Activated CD4-positive, alpha-beta T cell treated with anti-CD3 and anti-CD28 coated beads, Interleukin-2, amount 50 U/mL, for 4 hours (primary cell): ENCODE results near the gene SMAD4.
"Not testable (repeated sequence)": the region's sequence is repeated elsewhere in the genome, so short reads cannot be mapped to it uniquely, and the experiment has no call there.

Source experiments
- DNase-seq, 2 experiments: peaks; one replicate each; pipeline ENCODE4 v3.0.0-alpha.2; 2020

The SMAD4 gene

DNA sequence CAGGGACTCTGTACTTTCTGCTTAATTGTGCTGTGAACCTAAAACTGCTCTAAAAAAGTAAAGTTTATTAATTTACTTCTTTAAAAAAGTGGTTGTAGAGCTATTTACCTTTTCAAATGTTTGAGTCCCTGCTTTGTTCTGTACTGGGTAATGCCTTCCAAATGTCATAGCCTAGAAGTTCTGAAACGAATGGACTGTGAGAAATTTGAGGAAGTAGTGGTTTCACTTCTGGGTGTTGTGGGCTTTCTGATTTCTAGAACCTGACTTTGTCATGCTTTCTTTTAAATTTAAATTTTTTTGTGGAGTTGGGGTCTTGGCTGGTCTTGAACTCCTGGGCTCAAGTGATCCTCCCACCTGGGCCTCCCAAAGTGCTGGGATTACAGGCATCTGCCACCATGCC, 44.6 kb downstream of the SMAD4 start:
- no peak for DNase-seq

DNA sequence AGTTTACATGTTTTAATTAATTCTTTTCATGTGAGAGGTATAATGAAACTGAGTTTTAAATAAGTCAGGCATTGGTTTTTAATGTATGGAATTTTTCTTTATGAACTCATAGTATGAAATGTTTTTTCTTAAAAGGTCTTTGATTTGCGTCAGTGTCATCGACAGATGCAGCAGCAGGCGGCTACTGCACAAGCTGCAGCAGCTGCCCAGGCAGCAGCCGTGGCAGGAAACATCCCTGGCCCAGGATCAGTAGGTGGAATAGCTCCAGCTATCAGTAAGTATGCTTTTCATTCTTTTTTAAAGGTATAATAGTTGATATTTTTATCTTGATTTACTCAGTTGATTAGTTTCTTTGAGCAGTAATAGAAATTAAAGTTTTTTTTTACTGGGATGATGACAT, 46.5 kb downstream of the SMAD4 start:
- no peak for DNase-seq

DNA sequence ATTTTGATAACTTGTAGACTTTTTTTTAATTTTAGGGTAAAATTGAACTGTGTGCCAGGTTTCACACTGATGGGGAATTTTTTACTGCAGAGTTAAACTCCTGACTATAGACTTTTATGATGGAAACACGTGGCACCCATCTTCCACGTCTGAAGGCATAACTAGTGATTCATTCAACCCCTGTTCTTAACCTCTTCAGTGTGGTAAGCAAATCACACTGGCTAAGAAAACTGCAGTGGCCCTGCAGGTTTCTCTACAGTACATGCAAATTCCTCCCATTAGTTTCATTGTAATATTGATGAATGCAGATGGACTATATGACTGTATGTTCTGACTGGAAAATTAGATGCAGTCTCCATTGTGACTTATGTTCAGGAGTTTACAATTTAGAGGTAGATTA, 47.2 kb downstream of the SMAD4 start:
- DNase-seq: no peak

DNA sequence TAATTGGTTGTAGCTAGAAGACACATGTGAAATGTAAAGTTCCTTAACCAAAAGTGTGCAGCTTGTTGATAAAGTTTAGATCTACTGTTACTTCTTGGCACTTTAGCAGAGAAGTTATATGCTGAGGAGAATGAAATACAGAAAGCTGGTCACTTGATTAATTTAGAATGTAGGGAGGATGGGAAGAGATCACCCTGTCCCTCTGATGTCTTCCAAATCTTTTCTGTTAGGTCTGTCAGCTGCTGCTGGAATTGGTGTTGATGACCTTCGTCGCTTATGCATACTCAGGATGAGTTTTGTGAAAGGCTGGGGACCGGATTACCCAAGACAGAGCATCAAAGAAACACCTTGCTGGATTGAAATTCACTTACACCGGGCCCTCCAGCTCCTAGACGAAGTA, 48.0 kb downstream of the SMAD4 start:
- DNase-seq: no peak

DNA sequence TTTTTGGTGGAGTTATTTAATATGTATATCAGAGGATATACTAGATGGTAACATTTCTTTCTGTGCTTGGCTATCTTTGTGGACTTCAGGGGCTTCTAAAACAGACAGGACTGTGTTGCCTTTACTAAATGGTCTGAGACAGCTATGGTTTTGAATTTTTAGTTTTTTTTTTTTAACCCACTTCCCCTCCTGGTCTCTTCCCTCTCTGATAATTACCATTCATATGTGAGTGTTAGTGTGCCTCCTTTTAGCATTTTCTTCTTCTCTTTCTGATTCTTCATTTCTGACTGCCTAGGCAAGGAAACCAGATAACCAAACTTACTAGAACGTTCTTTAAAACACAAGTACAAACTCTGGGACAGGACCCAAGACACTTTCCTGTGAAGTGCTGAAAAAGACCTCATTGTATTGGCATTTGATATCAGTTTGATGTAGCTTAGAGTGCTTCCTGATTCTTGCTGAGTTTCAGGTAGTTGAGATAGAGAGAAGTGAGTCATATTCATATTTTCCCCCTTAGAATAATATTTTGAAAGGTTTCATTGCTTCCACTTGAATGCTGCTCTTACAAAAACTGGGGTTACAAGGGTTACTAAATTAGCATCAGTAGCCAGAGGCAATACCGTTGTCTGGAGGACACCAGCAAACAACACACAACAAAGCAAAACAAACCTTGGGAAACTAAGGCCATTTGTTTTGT, 52.7 kb downstream of the SMAD4 start:
- no peak for DNase-seq

DNA sequence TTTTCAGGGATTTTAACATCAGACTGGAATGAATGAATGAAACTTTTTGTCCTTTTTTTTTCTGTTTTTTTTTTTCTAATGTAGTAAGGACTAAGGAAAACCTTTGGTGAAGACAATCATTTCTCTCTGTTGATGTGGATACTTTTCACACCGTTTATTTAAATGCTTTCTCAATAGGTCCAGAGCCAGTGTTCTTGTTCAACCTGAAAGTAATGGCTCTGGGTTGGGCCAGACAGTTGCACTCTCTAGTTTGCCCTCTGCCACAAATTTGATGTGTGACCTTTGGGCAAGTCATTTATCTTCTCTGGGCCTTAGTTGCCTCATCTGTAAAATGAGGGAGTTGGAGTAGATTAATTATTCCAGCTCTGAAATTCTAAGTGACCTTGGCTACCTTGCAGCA, 53.4 kb downstream of the SMAD4 start:
- DNase-seq: no peak

DNA sequence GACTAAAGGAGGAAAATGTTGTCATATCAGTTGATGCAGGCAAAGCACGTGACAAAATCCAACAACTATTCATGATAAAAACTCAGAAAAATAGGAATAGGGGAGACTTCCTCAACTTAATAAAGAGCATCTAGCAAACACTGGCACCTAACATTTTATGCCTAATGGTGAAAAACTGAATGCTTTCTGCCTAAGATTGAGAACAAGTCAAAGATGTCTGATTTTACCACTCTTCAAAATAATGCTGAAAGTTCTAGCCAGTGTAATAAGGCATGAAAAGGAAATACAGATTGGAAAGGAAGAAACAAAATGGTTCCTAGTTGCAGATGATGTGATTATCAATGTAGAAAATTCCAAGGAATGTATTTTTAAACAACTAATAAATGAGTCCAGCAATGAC, 58.4 kb downstream of the SMAD4 start:
- DNase-seq: no peak

DNA sequence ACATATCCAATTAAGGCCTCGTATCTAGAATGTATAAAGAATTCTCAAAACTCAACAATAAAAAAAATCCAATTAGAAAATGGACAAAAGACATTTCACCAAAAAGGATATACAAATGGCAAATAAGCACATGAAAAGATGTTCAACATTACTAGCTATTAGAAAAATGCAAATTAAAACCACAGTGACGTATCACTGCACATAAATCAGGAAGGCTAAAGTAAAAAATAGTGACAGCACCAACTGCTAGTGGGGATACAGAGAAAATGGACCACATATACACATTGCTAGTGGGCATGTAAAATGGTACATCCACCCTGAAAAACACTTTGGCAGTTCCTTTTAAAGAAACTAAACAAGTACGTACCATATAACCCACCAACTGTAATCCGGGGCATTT, 59.7 kb downstream of the SMAD4 start:
- no peak for DNase-seq

DNA sequence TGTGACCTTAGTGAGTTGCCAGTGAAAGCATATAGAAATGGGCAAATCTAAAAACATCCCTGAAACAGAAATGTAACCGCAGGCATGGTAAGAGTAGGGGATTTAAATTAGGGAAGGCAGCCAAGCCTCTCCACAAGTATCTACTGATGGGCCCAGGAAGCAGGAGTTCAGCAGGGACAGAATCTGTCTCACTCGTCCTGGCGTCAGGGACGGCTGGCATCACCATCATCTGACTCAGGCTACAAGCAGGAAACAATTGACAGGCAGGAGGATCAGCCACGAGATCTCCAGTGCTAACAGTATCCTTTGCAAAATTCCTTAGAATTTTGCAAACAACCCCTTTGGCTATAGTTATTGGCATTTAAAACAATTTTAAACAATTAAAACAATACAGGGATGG, 61.3 kb downstream of the SMAD4 start:
- no peak for DNase-seq

DNA sequence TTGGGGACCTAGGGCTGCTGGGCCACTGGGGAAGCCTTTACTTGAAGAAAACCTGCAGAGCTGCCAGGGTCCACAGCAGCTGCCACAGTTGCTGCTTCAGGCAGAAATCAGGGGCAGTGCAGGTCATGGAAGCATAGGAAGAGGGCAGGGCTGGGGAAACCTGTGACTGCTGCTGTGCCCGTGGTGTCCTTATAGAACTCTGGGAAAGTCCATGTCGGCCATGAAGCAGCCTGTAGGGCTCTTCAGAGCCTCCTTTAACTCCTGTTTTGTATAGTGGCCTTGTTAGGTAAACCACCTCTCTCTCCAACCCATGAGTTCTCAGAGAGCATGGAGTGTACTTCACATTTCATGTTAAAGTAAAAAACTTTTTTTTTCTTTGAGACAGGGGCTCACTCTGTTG, 62.1 kb downstream of the SMAD4 start:
- DNase-seq: no peak

DNA sequence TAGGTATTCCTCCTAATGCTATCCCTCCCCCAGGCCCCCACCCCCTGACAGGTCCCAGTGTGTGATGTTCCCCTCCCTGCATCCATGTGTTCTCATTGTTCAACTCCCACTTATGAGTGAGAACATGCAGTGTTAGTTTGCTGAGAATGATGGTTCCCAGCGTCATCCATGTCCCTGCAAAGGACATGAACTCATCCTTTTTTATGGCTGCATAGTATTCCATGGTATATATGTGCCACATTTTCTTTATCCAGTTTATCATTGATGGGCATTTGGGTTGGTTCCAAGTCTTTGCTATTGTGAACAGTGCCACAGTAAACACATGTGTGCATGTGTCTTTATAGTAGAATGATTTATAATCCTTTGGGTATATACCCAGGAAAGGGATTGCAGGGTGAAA, 63.0 kb downstream of the SMAD4 start:
- not testable (repeated sequence) for DNase-seq

DNA sequence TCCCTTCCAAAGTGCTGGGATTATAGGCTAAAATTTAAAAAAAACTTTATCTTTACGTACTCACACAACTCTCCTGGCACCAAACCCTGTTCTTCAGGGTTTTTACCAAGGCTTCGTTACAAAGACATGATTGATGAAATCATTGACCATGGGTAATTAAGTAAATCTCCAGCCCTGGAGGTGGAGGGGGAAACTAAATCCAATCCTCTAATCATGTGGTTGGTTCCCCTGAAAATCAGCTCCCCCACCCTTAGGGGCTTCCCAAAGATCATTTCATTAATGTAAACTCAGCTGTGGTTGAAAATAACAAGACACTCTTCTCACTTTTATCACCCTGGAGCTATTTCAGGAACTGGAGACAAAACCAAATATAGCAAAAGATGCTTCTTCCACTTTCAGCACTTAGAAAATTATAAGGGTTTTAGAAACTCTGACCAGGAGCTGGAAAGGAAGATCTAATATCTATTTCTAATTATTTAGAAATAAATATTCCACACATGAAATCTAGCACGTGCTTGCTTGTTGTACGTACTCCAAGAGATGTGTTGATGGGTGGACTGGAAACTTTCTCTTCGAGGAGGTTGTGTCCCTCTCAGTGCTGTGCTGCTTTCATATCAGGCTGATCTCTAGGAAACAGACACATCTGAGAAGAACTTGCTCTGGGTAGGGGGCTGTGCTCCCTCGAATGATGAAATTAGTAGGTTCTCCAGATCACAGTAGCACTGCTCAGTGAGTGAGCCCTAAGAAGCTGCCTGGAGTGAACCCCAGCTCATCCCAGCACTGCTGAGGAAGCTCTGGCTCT, 67.2 kb downstream of the SMAD4 start:
- no peak for DNase-seq

DNA sequence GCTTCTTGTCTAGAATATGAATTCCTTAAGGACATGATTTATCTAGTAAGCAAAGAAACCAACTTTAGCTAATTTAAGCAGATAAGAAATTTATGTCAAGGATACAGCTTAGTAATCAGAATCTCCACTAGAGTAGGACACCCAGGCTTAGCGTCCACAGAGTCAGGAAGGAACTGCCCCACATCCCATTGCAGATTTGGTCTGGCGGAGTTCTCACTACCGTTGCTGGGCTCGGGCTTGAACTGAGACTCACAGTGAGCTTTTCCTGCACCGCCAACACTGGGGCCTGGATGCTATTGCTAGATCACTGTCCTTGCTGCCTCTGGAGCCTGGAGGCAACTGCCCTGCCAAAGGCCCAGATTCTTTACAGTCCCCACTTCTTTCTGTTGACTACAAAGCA, 68.1 kb downstream of the SMAD4 start:
- DNase-seq: no peak

DNA sequence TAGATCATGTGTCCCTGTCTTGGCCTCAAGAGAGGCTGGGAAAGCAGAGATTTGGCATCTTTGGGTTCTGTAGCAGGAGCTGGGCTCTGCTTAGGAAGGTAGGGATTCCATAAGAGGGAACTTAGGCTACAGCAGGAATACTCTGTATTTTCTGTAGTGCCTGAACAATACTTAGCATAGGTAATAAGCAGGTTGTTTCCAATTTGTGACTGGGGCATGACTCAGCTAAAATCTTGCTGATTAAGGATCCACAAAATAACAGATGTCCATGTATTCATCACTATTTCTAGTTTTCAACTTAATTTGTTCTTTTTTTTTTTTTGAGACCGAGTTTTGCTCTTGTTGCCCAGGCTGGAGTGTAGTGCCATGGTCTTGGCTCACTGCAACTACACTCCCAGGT, 68.5 kb downstream of the SMAD4 start:
- DNase-seq: no peak

DNA sequence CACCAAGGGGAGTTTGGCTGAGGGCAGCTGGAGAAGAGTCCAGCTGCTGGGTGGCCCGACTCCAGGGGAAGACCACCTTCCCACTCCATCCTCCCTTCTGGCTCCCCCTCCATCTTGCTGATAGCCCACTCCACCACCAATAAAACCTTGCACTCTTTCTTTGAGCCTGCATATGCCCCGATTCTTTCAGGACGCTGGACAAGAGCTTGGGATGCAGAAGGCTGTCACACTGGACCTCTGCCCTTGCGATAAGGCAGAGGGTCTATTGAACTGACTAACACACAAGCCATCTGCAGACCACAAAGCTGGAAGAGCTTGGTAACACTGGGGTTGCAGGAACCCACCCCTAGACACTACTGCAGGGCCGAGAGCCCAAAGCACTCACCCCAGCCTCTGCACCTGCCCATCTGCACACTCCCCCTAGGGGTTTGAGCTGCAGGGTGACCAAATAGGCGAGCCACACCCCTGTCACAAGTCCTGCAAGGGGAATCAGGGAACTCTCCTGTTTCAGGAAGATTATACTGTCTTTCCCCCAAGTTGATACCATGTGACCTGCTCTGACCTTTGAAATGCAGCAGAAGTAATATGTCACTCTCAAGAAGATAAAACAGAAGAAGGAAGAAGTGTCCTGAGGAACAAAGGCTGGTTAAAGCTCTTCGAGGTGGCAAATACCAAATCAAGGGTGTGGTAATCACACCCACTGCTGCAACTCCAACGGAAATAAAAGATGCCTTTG, 70.5 kb downstream of the SMAD4 start:
- DNase-seq: no peak

DNA sequence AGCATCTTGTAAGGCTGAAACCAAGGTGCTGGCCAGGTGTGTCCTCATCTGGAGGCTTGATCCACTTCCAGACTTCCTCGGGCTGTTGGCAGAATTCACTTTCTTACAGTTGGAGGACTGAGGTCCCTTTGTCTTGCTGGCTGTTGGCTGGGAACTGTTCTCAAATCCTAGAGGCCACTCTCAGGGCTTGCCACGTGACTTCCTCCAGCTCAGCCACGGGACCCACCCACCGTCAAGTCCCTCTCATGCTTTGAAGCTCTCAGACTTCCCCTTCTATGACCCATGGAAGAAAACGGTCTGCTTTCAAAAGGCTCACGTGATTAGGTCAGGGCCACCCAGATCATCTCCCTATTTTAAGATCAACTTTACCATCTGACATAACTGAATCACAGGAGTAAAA, 77.1 kb downstream of the SMAD4 start:
- no peak for DNase-seq

DNA sequence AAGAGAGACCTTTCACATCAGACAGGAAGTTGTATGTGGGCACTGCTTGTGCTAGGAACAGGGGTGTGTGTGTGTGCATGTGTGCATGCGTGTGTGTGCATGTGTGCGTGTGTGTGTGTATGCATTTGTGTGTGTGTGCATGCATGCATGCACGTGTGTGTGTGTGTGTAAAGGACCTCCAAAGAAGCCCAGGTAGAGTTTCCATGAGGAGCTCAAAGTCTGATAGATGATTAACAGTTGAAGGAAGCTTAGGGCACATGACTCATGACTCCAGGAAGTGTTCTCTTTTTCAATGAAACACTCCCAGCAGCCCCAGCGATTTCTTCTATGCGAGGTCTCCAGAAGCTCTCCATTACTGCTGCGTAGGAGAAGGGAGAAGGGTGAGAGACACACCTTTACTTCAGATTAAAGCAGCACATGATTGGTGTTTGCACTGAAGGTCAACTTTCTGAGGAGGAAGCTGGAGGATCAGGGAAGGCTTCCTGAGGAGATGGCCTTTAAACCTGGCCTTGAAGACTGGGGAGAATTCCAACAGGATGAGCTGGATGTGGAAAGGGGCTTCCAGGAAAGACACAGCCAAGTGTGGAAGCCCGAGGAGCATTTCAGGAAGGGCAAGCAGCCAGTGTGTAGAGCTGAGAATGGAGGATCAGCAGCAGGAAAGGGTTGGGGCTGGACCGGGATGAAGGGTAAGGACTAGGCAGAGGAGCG, 77.7 kb downstream of the SMAD4 start:
- DNase-seq: no peak

DNA sequence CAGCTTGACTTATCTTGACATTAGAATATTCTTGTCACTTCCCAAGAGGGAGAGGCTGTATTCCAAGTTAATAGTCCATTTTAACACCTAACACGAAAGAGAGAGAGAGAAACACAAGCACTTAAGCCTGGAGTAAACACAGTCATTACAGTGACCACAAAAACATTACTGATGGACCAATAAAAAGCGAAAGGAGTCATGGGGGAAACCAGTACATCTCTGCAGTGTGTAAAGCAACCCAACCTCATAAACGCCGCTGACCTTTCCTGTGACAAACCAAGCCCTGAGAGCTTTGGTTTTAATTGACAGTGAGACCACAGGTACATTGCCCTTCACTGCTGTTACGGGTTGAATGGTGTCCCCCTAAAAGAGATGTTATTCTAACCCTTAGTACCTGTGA, 78.3 kb downstream of the SMAD4 start:
- DNase-seq: no peak

DNA sequence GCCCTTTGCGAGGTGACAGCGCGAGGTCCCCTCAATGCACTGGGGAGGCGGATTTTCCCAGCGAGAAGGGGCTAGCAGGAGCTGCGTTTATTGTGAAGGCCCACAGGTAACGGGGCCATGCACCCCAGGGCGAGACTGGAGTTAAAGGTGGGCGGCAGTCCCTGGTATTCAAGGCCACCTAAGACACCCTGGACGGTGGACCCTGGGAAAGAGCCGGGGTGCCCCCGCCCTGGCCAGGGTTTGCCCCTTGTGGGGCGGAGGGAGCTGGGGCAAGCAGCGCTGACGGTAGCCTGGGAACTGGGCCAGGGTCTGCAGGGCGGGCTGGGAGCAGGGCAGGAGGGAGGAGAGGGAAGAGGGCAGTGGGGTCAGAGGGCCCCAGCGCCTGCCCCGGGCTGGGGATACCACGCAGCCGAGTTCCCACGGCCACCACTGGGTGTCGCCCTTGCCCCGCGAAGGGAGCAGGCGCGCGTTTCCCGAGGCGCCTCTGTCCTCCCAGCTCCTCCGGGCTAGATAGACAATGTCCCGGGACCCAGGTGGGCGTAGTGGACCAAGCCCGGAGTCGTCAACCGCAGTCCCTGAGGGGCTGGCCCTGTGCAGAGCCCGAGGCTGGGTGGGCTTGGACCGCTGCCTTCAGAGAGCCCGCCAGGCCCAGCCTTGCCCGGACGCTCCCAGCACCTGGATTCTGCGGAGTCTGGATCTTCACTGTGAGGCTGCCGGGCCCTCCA, 80.2 kb downstream of the SMAD4 start:
- DNase-seq: peak; percentile 59 to 64

DNA sequence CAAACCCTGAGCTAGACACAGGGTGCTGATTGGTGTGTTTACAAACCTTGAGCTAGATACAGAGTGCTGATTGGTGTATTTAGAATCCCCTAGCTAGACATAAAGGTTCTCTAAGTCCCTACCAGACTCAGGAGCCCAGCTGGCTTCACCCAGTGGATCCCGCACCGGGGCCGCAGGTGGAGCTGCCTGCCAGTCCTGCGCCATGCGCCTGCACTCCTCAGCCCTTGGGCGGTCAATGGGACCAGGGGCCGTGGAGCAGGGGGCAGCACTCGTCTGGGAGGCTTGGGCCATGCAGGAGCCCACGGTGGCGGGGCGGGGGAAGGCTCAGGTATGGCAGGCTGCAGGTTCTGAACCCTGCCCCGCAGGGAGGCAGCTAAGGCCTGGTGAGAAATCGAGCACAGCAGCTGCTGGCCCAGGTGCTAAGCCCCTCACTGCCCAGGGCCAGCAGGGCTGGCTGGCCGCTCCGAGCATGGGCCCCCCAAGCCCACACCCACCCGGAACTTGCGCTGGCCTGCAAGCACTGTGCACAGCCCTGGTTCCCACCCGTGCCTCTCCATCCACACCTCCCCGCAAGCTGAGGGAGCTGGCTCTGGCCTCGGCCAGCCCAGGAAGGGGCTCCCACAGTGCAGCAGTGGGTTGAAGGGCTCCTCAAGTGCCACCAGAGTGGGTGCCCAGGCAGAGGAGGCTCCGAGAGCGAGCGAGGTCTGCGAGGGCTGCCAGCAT, 81.8 kb downstream of the SMAD4 start:
- not testable (repeated sequence) for DNase-seq

DNA sequence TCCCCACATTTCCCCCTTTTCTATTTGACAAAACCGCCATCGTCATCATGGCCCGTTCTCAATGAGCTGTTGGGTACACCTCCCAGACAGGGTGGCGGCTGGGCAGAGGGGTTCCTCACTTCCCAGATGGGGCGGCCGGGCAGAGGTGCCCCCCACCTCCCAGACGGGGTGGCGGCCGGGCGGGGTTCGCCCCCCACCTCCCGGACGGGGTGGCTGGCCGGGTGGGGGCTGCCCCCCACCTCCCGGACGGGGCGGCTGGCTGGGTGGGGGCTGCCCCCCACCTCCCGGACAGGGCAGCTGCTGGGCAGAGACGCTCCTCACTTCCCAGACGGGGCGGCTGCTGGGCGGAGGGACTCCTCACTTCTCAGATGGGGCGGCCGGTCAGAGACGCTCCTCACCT, 87.0 kb downstream of the SMAD4 start:
- not testable (repeated sequence) for DNase-seq

DNA sequence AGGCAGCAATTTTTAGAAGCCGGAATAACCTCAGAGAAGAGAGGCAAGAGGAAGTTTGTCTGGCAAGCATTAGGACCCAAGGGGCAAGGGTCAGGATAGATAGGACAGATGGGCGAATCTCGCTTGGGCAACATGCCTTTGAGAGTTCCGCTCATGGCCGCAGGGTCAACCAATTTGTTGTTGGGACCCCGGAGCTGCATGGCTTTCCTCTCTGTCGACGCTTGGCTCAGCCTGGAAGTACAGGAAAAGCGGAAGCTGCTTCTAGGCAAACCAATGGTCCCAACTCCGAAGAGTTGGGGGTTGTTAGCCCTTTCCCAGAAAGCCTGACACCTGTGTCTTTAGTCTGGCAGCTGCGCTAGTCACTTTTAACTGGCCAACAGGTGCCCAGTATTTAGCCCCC, 89.5 kb downstream of the SMAD4 start:
- DNase-seq: not testable (repeated sequence)
